ENCODE measurements around the gene CLSTN1.
"Not testable (repeated sequence)": the region's sequence is repeated elsewhere in the genome, so short reads cannot be mapped to it uniquely, and the experiment has no call there.

The CLSTN1 gene

GRCh38 chr1:9794081-9794480 is 29.7 kb downstream of the CLSTN1 start:
- no peak for DNase-seq

GRCh38 chr1:9793291-9793690 is 30.5 kb downstream of the CLSTN1 start:
- DNase-seq = no peak

- DNase-seq = peak; percentile 64 to 74
Observed at GRCh38 chr1:9792156-9793042, 31.4 kb downstream of the CLSTN1 start.

GRCh38 chr1:9789700-9790099 is 34.1 kb downstream of the CLSTN1 start:
- DNase-seq = not testable (repeated sequence)

GRCh38 chr1:9787702-9788101 is 36.1 kb downstream of the CLSTN1 start:
- no peak for DNase-seq

GRCh38 chr1:9785406-9785805 is 38.4 kb downstream of the CLSTN1 start:
- no peak for DNase-seq

- DNase-seq = peak in 1 of 2 experiments; percentile 17
Observed at GRCh38 chr1:9784508-9785133, 39.1 kb downstream of the CLSTN1 start.

GRCh38 chr1:9782897-9783296 is 40.9 kb downstream of the CLSTN1 start:
- DNase-seq = no peak

- DNase-seq = no peak
Observed at GRCh38 chr1:9782116-9782751, 41.5 kb downstream of the CLSTN1 start.

- DNase-seq = no peak
Observed at GRCh38 chr1:9780554-9781110, 43.1 kb downstream of the CLSTN1 start.

GRCh38 chr1:9778905-9779304 is 44.9 kb downstream of the CLSTN1 start:
- DNase-seq = no peak

GRCh38 chr1:9776685-9777084 is 47.1 kb downstream of the CLSTN1 start:
- no peak for DNase-seq

GRCh38 chr1:9774712-9775679 is 48.8 kb downstream of the CLSTN1 start:
- no peak for DNase-seq

GRCh38 chr1:9770298-9770697 is 53.5 kb downstream of the CLSTN1 start:
- no peak for DNase-seq

- DNase-seq = no peak
Observed at GRCh38 chr1:9768983-9769382, 54.8 kb downstream of the CLSTN1 start.

GRCh38 chr1:9767964-9768668 is 55.6 kb downstream of the CLSTN1 start:
- no peak for DNase-seq

- DNase-seq = no peak
Observed at GRCh38 chr1:9766759-9767442, 56.9 kb downstream of the CLSTN1 start.

GRCh38 chr1:9764550-9764949 is 59.2 kb downstream of the CLSTN1 start:
- DNase-seq = no peak

GRCh38 chr1:9763914-9764313 is 59.9 kb downstream of the CLSTN1 start:
- no peak for DNase-seq

- DNase-seq = not testable (repeated sequence)
Observed at GRCh38 chr1:9762446-9762845, 61.3 kb downstream of the CLSTN1 start.

- no peak for DNase-seq
Observed at GRCh38 chr1:9761855-9762254, 61.9 kb downstream of the CLSTN1 start.
